ENCODE data around the gene PBXIP1. TPM values are rescaled to one million over a fixed set of nuclear protein-coding genes. Genes with fewer than 3 reads are reported as not detected.

PBXIP1 gene
- total and polyA plus RNA-seq, 10 of the 15 experiments (the other 5 are each of a cell fraction or from before 2014, with no cell fraction given), result 0.63 to 25.6 (median 15.4) TPM

DNA sequence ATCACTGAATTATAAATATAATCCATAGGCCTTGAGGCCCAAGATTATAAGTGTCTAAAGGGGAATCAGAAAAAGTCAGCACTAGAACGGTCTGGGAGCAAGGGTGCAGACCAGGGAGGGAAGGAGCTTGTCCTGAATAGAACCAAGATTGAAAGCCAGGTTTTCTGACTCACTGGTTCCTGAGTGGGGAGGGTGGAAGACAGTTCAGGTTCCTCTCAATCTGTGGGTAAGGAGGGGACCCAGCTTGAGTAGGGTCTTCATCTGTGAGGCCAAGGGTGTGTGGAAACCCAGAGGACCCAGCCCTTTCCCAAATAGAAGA lies 38.3 kb upstream of the PBXIP1 start:
- POLR2A ChIA-PET, result interaction anchor here (0.9 to 3.4 kb wide), 3 partner anchors 10 to 20 kb away, joined by 4 to 13 read pairs (median 8); partner anchors contain the start of genes CKS1B and FLAD1
- ATAC-seq (no peak), DNase-seq (ENCODE audit: low read depth, low spot score) (no peak), FAIRE-seq (no peak)
- Histone ChIP-seq H3K36me3 (ENCODE audit: control insufficient read depth in 2 of 2, insufficient read depth in 2 of 2, low read length in 1 of 2) (peaks cover 2 to 3% of the 10 kb centered on the region in 2 experiments; a peak in 2 of 4 replicates), H2AFZ (ENCODE audit: control insufficient read depth, low read depth, low read length) (no peak overlapping the region), H3K4me3 (no peak overlapping the region), H3K79me2 (ENCODE audit: control insufficient read depth, insufficient read depth, low read length) (peaks cover 2% of the 10 kb centered on the region; the same call in 1 of the 2 replicates), H3K9me3 (replicated peaks; ENCODE audit: control insufficient read depth, insufficient read depth, low read length) (no peaks in the 10 kb centered on the region), H3K4me2 (ENCODE audit: control insufficient read depth, insufficient read depth) (no peak overlapping the region), H3K27ac (ENCODE audit: control insufficient read depth, insufficient read depth) (no peak overlapping the region), H3K4me1 (ENCODE audit: control insufficient read depth, insufficient read depth, low read length) (peaks cover 12% of the 10 kb centered on the region), H3K9ac (ENCODE audit: control insufficient read depth, insufficient read depth, low read length) (no peak overlapping the region), H4K20me1 (ENCODE audit: control insufficient read depth, insufficient read depth) (no peaks in the 10 kb centered on the region), H3K27me3 (replicated peaks in 1 of 2; ENCODE audit: control insufficient read depth in 2 of 2, insufficient read depth in 2 of 2, low read length in 1 of 2) (no peaks in the 10 kb centered on the region)
- in situ Hi-C loops (cut with MboI) (no loop called here), intact Hi-C loops (cut with micrococcal nuclease; ENCODE audit: unreplicated experiment) (no loop called here)
- CTCF ChIA-PET, result interaction anchor here (1.1 to 11.0 kb wide), 9 partner anchors 16 to 102 kb away, joined by 3 to 226 read pairs (median 6); partner anchors contain the start of genes CKS1B, FLAD1, PBXIP1 and PYGO2
- RAD21 ChIA-PET (ENCODE audit: unreplicated experiment), result interaction anchor here (0.9 to 1.5 kb wide), 2 partner anchors 10 to 23 kb away, joined by 3 to 9 read pairs; partner anchors contain the start of gene FLAD1
- SMC1A ChIA-PET (ENCODE audit: uncharacterized antibody, unreplicated experiment), result interaction anchor here (0.5 to 8.1 kb wide), 6 partner anchors 11 to 513 kb away, joined by 3 to 69 read pairs (median 4); partner anchors contain the start of gene FLAD1
- no TSS peak for BruUV-seq (replicated peaks)
- WGBS (ENCODE audit: insufficient coverage, insufficient replicate concordance, low lambda C conversion rate, missing lambda C conversion rate), result 42% methylated on average over 1 of the region's 1 CpG
- TF ChIP-seq ETV6 (conservative IDR thresholded peaks at IDR 0.05 in 1 of 2, IDR thresholded peaks at IDR 0.05 in 1 of 2; ENCODE audit: borderline replicate concordance in 1 of 2, low read depth in 1 of 2) (no peak), ATF7 (IDR thresholded peaks at IDR 0.05; ENCODE audit: low read depth) (no peak), TARDBP (IDR thresholded peaks at IDR 0.05; ENCODE audit: borderline replicate concordance) (no peak), SUPT20H (IDR thresholded peaks at IDR 0.05; ENCODE audit: borderline replicate concordance, control insufficient read depth, low read depth, low read length) (no peak), POLR2A (IDR thresholded peaks at IDR 0.05; ENCODE audit: low read depth, low read length) (no peak), KLF5 (IDR thresholded peaks at IDR 0.05; ENCODE audit: partially characterized antibody) (no peak), NBN (IDR thresholded peaks at IDR 0.05) (no peak), FOS (IDR thresholded peaks at IDR 0.05; ENCODE audit: borderline replicate concordance, extremely low read depth, insufficient read length) (no peak), TCF3 (IDR thresholded peaks at IDR 0.05; ENCODE audit: borderline replicate concordance, insufficient read depth, low read depth, low read length) (no peak), CBX3 (IDR thresholded peaks at IDR 0.05; ENCODE audit: borderline replicate concordance, low read depth) (no peak), SPI1 (IDR thresholded peaks at IDR 0.05; ENCODE audit: borderline replicate concordance, insufficient read depth, low read depth, low read length) (no peak), BHLHE40 (IDR thresholded peaks at IDR 0.05; ENCODE audit: borderline replicate concordance in 1 of 2, low read depth in 2 of 2, low read length in 1 of 2) (no peak), NFYB (IDR thresholded peaks at IDR 0.05; ENCODE audit: insufficient read depth, low read depth, low read length) (no peak), ZNF217 (IDR thresholded peaks at IDR 0.05) (no peak)
- TF ChIP-seq, protein P1, sequence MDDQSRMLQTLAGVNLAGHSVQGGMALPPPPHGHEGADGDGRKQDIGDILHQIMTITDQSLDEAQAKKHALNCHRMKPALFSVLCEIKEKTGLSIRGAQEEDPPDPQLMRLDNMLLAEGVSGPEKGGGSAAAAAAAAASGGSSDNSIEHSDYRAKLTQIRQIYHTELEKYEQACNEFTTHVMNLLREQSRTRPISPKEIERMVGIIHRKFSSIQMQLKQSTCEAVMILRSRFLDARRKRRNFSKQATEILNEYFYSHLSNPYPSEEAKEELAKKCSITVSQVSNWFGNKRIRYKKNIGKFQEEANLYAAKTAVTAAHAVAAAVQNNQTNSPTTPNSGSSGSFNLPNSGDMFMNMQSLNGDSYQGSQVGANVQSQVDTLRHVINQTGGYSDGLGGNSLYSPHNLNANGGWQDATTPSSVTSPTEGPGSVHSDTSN (IDR thresholded peaks at IDR 0.05; ENCODE audit: insufficient replicate concordance, low read depth, low read length), result no peak
- TF ChIP-seq, protein P2, sequence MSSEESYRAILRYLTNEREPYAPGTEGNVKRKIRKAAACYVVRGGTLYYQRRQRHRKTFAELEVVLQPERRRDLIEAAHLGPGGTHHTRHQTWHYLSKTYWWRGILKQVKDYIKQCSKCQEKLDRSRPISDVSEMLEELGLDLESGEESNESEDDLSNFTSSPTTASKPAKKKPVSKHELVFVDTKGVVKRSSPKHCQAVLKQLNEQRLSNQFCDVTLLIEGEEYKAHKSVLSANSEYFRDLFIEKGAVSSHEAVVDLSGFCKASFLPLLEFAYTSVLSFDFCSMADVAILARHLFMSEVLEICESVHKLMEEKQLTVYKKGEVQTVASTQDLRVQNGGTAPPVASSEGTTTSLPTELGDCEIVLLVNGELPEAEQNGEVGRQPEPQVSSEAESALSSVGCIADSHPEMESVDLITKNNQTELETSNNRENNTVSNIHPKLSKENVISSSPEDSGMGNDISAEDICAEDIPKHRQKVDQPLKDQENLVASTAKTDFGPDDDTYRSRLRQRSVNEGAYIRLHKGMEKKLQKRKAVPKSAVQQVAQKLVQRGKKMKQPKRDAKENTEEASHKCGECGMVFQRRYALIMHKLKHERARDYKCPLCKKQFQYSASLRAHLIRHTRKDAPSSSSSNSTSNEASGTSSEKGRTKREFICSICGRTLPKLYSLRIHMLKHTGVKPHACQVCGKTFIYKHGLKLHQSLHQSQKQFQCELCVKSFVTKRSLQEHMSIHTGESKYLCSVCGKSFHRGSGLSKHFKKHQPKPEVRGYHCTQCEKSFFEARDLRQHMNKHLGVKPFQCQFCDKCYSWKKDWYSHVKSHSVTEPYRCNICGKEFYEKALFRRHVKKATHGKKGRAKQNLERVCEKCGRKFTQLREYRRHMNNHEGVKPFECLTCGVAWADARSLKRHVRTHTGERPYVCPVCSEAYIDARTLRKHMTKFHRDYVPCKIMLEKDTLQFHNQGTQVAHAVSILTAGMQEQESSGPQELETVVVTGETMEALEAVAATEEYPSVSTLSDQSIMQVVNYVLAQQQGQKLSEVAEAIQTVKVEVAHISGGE (CRISPR knock-in tag; IDR thresholded peaks at IDR 0.05), result no peak
- TF ChIP-seq, protein P3, sequence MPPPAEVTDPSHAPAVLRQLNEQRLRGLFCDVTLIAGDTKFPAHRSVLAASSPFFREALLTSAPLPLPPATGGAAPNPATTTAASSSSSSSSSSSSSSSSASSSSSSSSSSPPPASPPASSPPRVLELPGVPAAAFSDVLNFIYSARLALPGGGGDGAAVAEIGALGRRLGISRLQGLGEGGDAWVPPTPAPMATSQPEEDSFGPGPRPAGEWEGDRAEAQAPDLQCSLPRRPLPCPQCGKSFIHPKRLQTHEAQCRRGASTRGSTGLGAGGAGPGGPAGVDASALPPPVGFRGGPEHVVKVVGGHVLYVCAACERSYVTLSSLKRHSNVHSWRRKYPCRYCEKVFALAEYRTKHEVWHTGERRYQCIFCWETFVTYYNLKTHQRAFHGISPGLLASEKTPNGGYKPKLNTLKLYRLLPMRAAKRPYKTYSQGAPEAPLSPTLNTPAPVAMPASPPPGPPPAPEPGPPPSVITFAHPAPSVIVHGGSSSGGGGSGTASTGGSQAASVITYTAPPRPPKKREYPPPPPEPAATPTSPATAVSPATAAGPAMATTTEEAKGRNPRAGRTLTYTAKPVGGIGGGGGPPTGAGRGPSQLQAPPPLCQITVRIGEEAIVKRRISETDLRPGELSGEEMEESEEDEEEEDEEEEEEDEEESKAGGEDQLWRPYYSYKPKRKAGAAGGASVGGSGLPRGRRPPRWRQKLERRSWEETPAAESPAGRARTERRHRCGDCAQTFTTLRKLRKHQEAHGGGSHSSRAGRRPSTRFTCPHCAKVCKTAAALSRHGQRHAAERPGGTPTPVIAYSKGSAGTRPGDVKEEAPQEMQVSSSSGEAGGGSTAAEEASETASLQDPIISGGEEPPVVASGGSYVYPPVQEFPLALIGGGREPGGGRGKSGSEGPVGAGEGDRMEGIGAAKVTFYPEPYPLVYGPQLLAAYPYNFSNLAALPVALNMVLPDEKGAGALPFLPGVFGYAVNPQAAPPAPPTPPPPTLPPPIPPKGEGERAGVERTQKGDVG (CRISPR knock-in tag; IDR thresholded peaks at IDR 0.05), result no peak
